Smooth muscle cell of the brain vasculature (primary cell): ENCODE data around the gene CMSS1.

Experiments used
- DNase-seq: peaks from one replicate; pipeline ENCODE4 v3.0.0-alpha.2; 2012; ENCODE audit warnings: low read depth, low spot score

Gene CMSS1

GRCh38 chr3:99958222-99958912 lies 140.7 kb downstream of the CMSS1 start:
- no peak for DNase-seq

GRCh38 chr3:99960123-99960878 lies 142.6 kb downstream of the CMSS1 start:
- DNase-seq, result no peak

GRCh38 chr3:99960941-99961340 lies 143.3 kb downstream of the CMSS1 start:
- no peak for DNase-seq

- no peak for DNase-seq
These were observed 144.3 kb downstream of the CMSS1 start for GRCh38 chr3:99961756-99962515.

- DNase-seq, result no peak
These were observed 145.0 kb downstream of the CMSS1 start for GRCh38 chr3:99962703-99963102.

- DNase-seq, result no peak
These were observed 147.4 kb downstream of the CMSS1 start for GRCh38 chr3:99965077-99965476.

GRCh38 chr3:99965681-99966408 lies 148.2 kb downstream of the CMSS1 start:
- no peak for DNase-seq

GRCh38 chr3:99966662-99967416 lies 149.2 kb downstream of the CMSS1 start:
- DNase-seq, result no peak

- DNase-seq, result no peak
These were observed 150.1 kb downstream of the CMSS1 start for GRCh38 chr3:99967796-99968195.

- no peak for DNase-seq
These were observed 151.5 kb downstream of the CMSS1 start for GRCh38 chr3:99969136-99969535.

GRCh38 chr3:99970198-99970597 lies 152.5 kb downstream of the CMSS1 start:
- DNase-seq, result no peak

GRCh38 chr3:99971761-99972160 lies 154.1 kb downstream of the CMSS1 start:
- DNase-seq, result no peak

- DNase-seq, result no peak
These were observed 154.9 kb downstream of the CMSS1 start for GRCh38 chr3:99972380-99973104.

GRCh38 chr3:99974989-99975388 lies 157.3 kb downstream of the CMSS1 start:
- DNase-seq, result no peak

GRCh38 chr3:99976584-99976983 lies 158.9 kb downstream of the CMSS1 start:
- no peak for DNase-seq

- no peak for DNase-seq
These were observed 160.6 kb downstream of the CMSS1 start for GRCh38 chr3:99978221-99978620.

GRCh38 chr3:99980606-99981005 lies 162.9 kb downstream of the CMSS1 start:
- DNase-seq, result no peak

GRCh38 chr3:99981138-99981537 lies 163.5 kb downstream of the CMSS1 start:
- DNase-seq, result no peak

- DNase-seq, result no peak
These were observed 165.0 kb downstream of the CMSS1 start for GRCh38 chr3:99982650-99983049.

GRCh38 chr3:99984139-99984538 lies 166.5 kb downstream of the CMSS1 start:
- DNase-seq, result no peak
